Measurements from ENCODE around the gene NOMO2. TPM values are rescaled to one million over a fixed set of nuclear protein-coding genes. Genes with fewer than 3 reads are reported as not detected.
A peak's percentile ranks its signal among the peaks of the same experiment; 100 is the strongest.
"Not testable (repeated sequence)": the region's sequence is repeated elsewhere in the genome, so short reads cannot be mapped to it uniquely, and the experiment has no call there.

NOMO2 gene
- total and polyA plus RNA-seq, 10 donors: 28.0 to 84.1 (median 53.7) TPM

DNA sequence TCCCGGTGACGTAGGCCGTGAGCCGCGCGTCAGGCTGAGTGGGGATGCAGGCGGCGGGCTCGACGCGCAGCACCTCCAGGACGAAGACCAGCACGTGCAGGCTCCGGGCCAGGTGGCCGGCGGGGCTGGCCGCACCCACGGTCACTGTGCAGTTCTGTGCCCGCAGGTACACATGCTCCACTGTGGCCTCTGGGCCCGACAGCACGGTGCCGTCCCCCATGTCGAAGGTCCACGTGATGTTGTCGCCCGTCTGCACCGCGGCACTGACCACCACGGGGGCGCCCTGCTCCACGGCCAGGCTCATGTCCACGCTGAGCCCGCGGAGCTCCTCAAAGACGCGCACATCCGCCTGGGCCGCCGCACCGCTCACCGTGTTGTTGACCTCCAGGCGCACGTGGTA lies 174.1 kb downstream of the NOMO2 start:
- intact Hi-C loops (cut with DNase I; ENCODE audit: low total_unique reads); H3K4me1 ChIP-seq; H3K4me3 ChIP-seq; H3K9me3 ChIP-seq; DNase-seq; H3K36me3 ChIP-seq; H3K27me3 ChIP-seq (replicated peaks in 1 of 7); H3K27ac ChIP-seq: not testable (repeated sequence)
- WGBS, 5 donors: no CpG with 5 or more reads among the region's 43 CpGs

DNA sequence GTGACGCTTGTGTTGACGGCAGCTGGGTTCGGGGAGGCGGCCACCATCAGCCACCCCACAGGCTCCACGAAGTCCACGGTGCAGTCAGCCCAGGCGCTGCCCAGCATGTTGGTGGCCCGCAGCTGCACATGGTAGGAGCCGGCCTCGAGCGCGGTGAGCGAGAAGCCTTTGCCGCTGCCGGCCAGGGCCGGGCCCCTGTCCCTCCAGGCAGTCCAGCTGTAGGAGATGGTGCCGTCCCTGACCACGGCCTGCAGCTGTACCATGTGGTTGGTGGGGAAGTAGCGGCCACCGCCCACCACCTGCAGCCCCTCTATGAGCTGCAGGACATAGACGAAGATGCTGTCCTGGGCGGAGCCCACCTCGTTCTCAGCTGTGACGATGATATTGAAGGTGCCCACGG lies 175.4 kb downstream of the NOMO2 start:
- 96 to 99% (median 98%) methylated on average over 9 to 16 of the region's 25 CpGs; no CpG with 5 or more reads in 2 of the 5 donors for WGBS, 5 donors
- H3K9me3 ChIP-seq; intact Hi-C loops (cut with DNase I; ENCODE audit: low total_unique reads); H3K4me3 ChIP-seq; H3K27me3 ChIP-seq (replicated peaks in 1 of 7); H3K27ac ChIP-seq; H3K36me3 ChIP-seq; DNase-seq; H3K4me1 ChIP-seq: not testable (repeated sequence)
- peak in 1 of 3 donors; percentile 22 for TF ChIP-seq POLR2AphosphoS5 (IDR thresholded peaks at IDR 0.05)

DNA sequence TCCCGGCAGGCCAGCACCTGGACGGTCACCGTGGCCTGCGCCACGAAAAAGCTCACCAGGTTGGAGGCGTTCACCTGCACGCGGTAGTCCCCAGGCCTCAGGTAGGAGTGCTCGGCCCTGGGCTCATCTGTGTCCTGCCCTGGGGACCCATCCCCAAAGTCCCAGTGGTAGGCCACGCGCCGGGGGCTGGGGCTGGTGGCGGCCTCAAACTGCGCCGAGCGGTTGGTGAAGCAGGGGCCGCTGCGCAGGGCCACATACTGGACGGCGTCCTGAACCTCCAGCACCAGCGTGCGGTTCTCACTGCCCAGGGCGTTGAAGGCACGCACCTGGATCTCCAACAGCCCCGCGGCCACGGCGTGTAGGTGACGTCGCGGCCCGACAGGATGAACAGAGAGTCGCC lies 176.6 kb downstream of the NOMO2 start:
- H3K27me3 ChIP-seq (replicated peaks in 1 of 7); H3K9me3 ChIP-seq; H3K27ac ChIP-seq; intact Hi-C loops (cut with DNase I; ENCODE audit: low total_unique reads); DNase-seq; H3K4me1 ChIP-seq; H3K4me3 ChIP-seq; H3K36me3 ChIP-seq: not testable (repeated sequence)
- WGBS, 5 donors: 98 to 100% methylated on average over 3 to 10 of the region's 33 CpGs; no CpG with 5 or more reads in 3 of the 5 donors

GRCh38 chr16:18384869-18385268 lies 177.0 kb downstream of the NOMO2 start:
- H3K4me3 ChIP-seq: not testable (repeated sequence)

DNA sequence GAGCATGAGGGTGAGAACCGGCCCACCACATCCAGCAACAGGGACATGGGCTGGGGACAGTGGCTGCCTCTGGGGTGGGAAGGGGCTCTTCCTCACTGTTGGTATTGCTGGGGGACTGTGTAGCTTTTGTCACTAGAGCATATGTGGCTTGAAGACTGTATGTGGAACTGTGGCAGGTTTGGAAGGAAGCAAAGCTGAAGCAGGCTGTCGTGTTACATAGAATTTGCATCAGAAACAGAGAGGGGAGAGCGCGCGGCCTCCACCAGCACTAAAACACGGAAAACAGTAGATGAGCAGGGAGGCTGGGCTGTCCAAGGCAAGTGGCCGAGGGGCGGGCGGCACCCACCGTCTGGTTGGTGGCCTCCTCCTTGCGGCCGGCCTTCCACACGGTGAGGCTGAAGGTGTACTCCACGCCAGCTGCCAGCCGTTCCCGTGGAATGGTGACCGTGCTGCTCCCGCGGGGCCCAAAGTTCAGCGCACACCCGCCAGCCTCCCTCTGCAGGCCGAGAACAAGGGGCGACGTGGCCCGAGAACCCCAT lies 177.7 kb downstream of the NOMO2 start:
- H3K36me3 ChIP-seq; DNase-seq; H3K4me3 ChIP-seq; intact Hi-C loops (cut with DNase I; ENCODE audit: low total_unique reads); H3K27ac ChIP-seq; H3K9me3 ChIP-seq; H3K4me1 ChIP-seq; H3K27me3 ChIP-seq (replicated peaks in 1 of 7): not testable (repeated sequence)
- 89 to 96% (median 93%) methylated on average over 6 to 13 of the region's 25 CpGs; no CpG with 5 or more reads in 2 of the 5 donors for WGBS, 5 donors

More at GRCh38 chr16:18384869-18385268, 177.0 kb downstream of the NOMO2 start:
- H3K27ac ChIP-seq; H3K9me3 ChIP-seq; intact Hi-C loops (cut with DNase I; ENCODE audit: low total_unique reads); H3K36me3 ChIP-seq; DNase-seq; H3K4me1 ChIP-seq; H3K27me3 ChIP-seq (replicated peaks in 1 of 7): not testable (repeated sequence)
- 100% methylated on average over 2 to 9 of the region's 31 CpGs; no CpG with 5 or more reads in 3 of the 5 donors for WGBS, 5 donors

GRCh38 chr16:18382696-18383095 lies 179.2 kb downstream of the NOMO2 start:
- H3K4me3 ChIP-seq; H3K4me1 ChIP-seq; DNase-seq; H3K27me3 ChIP-seq (replicated peaks in 1 of 7); H3K27ac ChIP-seq; H3K36me3 ChIP-seq; intact Hi-C loops (cut with DNase I; ENCODE audit: low total_unique reads); H3K9me3 ChIP-seq: not testable (repeated sequence)
- TF ChIP-seq POLR2AphosphoS5 (IDR thresholded peaks at IDR 0.05): peak in 1 of 3 donors; percentile 20
- WGBS, 5 donors: 83 to 93% (median 90%) methylated on average over 6 to 12 of the region's 28 CpGs; no CpG with 5 or more reads in 2 of the 5 donors

Small RNA genes within 50 kb of the gene (microRNA-seq; reads per million reads assigned to microRNA genes)
- gene MIR3179-3 (0 reads per million in 3 donors), gene MIR3179-4 (0 reads per million in 3 donors), gene MIR3180-3 (0 reads per million in 3 donors), gene MIR3670-3 (0 reads per million in 3 donors), gene MIR3670-4 (0 reads per million in 3 donors), gene MIR6770-3 (0 reads per million in 3 donors)

Small RNA genes within 50 kb of the gene (small RNA-seq; reads per million reads assigned to genes)
- gene MIR3179-3: 0 reads per million in 4 donors
- 0 reads per million in 4 donors for gene MIR3179-4
- gene MIR3180-3: 0 reads per million in 4 donors
- 0 reads per million in 4 donors for gene MIR3670-3
- gene MIR3670-4: 0 reads per million in 4 donors
- gene MIR6770-3: 0 reads per million in 4 donors
- 0 reads per million in 4 donors for gene RF00019

Other genes starting within 250 kb of the NOMO2 start
- 10 to 100 TPM in 3 of 7 donors, 1 to 10 TPM in 2, under 1 TPM in 1, not detected in 1; 0.87 to 64.6 (median 15.5) TPM for gene NPIPA8, start 225.4 kb downstream of the NOMO2 start, total RNA-seq
- 10 to 100 TPM in 1 of 3 donors, 1 to 10 TPM in 1, not detected in 1; 5.0 to 10.4 TPM for gene NPIPA8, start 225.4 kb downstream of the NOMO2 start, polyA plus RNA-seq
- 1,000 to 10,000 TPM in 6 of 7 donors, 100 to 1,000 TPM in 1; 942 to 2,534 (median 1,484) TPM for gene RPS15A, start 228.2 kb upstream of the NOMO2 start, total RNA-seq
- 1,000 to 10,000 TPM; 6,782 to 7,824 (median 7,484) TPM for gene RPS15A, start 228.2 kb upstream of the NOMO2 start, polyA plus RNA-seq
- 100 to 1,000 TPM in 3 of 7 donors, 10 to 100 TPM in 4; 76.1 to 245 (median 99.1) TPM for gene ARL6IP1, start 239.5 kb upstream of the NOMO2 start, total RNA-seq
- 10 to 100 TPM; 36.6 to 70.0 (median 66.1) TPM for gene ARL6IP1, start 239.5 kb upstream of the NOMO2 start, polyA plus RNA-seq